Activated T-cell treated with anti-CD3 and anti-CD28 coated beads for 4 hours (primary cell): ENCODE measurements around the gene KPNA6.

ENCODE experiments used
- DNase-seq: peaks from one replicate; pipeline ENCODE4 v3.0.0-alpha.2; 2020

KPNA6 gene

GRCh38 chr1:32221581-32221979, 113.7 kb downstream of the KPNA6 start:
- DNase-seq = no peak

DNA sequence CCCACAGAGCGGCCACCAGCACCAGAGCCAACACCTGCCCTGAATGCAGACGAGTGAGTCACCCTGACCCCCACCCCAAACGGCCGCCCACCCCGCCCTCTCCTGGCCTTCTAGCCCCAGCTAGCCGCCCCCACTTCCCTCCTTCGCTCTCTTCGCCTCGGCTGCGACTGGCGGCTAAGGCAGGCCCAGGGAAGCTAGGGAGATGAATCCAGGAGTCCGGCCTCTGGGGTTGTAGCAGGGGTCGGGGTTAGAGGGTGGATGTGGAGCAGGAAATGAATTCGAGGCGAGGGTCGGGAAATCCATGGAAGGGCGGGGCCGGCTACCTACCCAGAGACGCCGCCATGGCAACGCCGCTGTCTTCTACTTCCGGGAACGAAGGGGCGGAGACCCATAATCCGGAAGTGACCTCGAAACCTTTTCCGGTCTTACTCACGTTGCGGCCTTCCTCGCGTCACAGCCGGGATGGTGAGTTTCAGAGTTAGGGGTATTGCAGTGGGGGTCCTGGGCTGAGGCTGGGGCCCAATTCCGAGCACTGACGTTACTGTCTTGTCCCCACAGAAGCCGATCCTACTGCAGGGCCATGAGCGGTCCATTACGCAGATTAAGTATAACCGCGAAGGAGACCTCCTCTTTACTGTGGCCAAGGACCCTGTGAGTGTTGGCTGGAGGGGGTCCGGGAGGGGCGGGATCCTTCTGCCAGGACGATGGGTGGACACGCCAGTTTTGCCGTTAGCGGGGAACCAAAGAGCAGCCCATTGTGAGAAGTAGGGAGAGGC, 114.3 kb downstream of the KPNA6 start, which contains the start of the genes EIF3I and TMEM234:
Gene EIF3I (plus strand): TSS at position 428 of the 776 bp plus-strand sequence. CDS start 35 bp downstream, at position 463.
Gene TMEM234 (minus strand): TSS at position 374 of the 776 bp plus-strand sequence. CDS start 31 bp downstream, at position 343.
- DNase-seq = peak; percentile 91

DNA sequence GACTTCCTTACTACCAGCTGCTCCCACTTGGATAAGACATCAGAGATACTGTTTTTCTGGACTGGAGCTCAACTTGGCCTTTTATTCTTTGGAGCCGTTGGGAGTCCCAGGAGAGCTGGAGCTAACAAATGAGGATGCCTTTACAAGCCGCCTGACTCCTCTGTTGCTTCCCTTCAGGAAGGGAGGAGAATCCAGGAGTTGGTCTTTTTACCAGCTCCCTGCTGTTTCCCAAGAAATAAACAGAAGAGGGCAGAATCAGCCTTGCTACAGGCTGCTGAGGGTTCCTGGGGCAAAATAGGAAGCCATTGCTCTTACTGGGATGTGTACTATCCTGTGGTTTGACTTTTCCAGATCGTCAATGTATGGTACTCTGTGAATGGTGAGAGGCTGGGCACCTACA, 115.8 kb downstream of the KPNA6 start:
- DNase-seq = no peak

GRCh38 chr1:32224285-32224684, 116.4 kb downstream of the KPNA6 start:
- DNase-seq = no peak
